ENCODE results near the gene B3GAT3.

DNA sequence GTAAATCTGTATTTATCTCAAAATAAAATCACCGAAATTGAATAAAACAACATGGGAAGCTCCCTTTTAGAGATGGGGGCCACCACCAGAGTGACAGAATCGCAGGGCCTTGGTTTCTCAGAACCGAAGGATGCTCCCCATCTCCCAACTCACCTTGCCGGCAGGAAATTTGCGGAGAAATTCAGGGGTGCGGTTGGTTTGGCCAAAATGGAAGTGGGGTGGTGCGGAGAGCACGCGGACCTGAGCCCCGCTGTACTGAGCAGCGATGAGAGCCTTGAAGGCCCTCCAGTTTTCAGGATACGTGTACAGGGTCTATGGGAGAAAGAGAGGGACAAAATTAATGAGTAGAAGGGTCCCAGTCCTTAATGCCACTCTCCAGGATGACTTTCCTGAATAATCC lies 49.4 kb downstream of the B3GAT3 start:
- TF ChIP-seq, protein P1, sequence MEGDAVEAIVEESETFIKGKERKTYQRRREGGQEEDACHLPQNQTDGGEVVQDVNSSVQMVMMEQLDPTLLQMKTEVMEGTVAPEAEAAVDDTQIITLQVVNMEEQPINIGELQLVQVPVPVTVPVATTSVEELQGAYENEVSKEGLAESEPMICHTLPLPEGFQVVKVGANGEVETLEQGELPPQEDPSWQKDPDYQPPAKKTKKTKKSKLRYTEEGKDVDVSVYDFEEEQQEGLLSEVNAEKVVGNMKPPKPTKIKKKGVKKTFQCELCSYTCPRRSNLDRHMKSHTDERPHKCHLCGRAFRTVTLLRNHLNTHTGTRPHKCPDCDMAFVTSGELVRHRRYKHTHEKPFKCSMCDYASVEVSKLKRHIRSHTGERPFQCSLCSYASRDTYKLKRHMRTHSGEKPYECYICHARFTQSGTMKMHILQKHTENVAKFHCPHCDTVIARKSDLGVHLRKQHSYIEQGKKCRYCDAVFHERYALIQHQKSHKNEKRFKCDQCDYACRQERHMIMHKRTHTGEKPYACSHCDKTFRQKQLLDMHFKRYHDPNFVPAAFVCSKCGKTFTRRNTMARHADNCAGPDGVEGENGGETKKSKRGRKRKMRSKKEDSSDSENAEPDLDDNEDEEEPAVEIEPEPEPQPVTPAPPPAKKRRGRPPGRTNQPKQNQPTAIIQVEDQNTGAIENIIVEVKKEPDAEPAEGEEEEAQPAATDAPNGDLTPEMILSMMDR (IDR thresholded peaks at IDR 0.05), result no peak
- TF ChIP-seq POLR2A (IDR thresholded peaks at IDR 0.05), result no peak
- no peak for TF ChIP-seq POLR2AphosphoS5 (IDR thresholded peaks at IDR 0.05)
